Measurements from ENCODE around the gene GPX3. TPM values are rescaled to one million over a fixed set of nuclear protein-coding genes. Genes with fewer than 3 reads are reported as not detected.

The GPX3 gene
- 1.1 and 1.2 TPM in 2 replicates for total RNA-seq

DNA sequence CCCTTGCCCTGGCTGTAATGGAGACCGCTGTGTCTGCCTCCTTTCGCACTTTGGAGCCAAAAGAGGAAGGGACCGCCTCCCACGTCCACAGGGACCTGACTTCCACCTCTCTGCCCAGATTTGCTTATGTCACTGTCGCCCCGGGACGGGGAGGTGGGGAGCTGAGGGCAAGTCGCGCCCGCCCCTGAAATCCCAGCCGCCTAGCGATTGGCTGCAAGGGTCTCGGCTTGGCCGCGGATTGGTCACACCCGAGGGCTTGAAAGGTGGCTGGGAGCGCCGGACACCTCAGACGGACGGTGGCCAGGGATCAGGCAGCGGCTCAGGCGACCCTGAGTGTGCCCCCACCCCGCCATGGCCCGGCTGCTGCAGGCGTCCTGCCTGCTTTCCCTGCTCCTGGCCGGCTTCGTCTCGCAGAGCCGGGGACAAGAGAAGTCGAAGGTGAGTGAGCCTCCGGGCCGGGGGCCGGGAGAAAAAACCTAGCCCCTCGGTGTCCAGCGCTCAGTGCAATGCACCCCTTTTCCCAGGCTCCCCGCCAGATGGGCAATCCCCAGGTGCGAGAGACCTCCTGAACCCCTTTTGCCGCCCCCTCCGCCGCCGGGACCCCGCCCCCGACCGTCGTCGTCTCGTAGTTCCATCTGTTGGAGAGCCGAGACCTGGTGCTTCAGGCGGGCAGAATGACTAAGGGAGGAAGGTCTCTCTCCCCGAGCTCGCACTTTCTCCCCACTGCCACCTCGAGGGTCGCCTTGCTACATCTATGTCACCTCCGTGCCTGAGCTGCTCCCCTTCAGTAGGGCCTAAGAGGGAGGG is at the start of gene GPX3:
Gene GPX3 (plus strand): TSS at position 288 of the 807 bp plus-strand sequence. CDS start 64 bp downstream, at position 352.

Other genes starting within 250 kb of the GPX3 start
- 143 and 233 TPM in 2 replicates for gene SMIM3, start 241.8 kb upstream of the GPX3 start, total RNA-seq
- not detected in 2 replicates for gene IRGM, start 174.1 kb upstream of the GPX3 start, total RNA-seq
- gene ZNF300, start 115.6 kb upstream of the GPX3 start, total RNA-seq: 5.0 and 7.4 TPM in 2 replicates
- gene TNIP1, start 60.4 kb downstream of the GPX3 start, total RNA-seq: 119 and 190 TPM in 2 replicates
- 489 and 635 TPM in 2 replicates for gene ANXA6, start 137.2 kb downstream of the GPX3 start, total RNA-seq
- 2.0 and 2.7 TPM in 2 replicates for gene CCDC69, start 203.5 kb downstream of the GPX3 start, total RNA-seq
- gene GM2A, start 232.6 kb downstream of the GPX3 start, total RNA-seq: 17.8 and 21.1 TPM in 2 replicates